ENCODE results near the gene PYGO2.
A peak's percentile ranks its signal among the peaks of the same experiment; 100 is the strongest.

PYGO2 gene

GRCh38 chr1:155004352-155005075, 42.9 kb upstream of the PYGO2 start:
- DNase-seq (ENCODE audit: insufficient read length): no peak

GRCh38 chr1:155003766-155004351, 42.3 kb upstream of the PYGO2 start:
- TF ChIP-seq TAF1 (IDR thresholded peaks at IDR 0.05; ENCODE audit: borderline replicate concordance, low read depth, low read length) (no peak), POLR2AphosphoS5 (IDR thresholded peaks at IDR 0.05; ENCODE audit: low read depth, low read length) (no peak), POLR2A (IDR thresholded peaks at IDR 0.05; ENCODE audit: low read depth, low read length) (no peak)
- FAIRE-seq: peak; percentile 78

More at GRCh38 chr1:155004352-155005075, 42.9 kb upstream of the PYGO2 start:
- no peak for FAIRE-seq
- TF ChIP-seq TAF1 (IDR thresholded peaks at IDR 0.05; ENCODE audit: borderline replicate concordance, low read depth, low read length) (no peak), POLR2A (IDR thresholded peaks at IDR 0.05; ENCODE audit: low read depth, low read length) (no peak), POLR2AphosphoS5 (IDR thresholded peaks at IDR 0.05; ENCODE audit: low read depth, low read length) (no peak)

GRCh38 chr1:155003227-155003765, 41.7 kb upstream of the PYGO2 start:
- DNase-seq (ENCODE audit: insufficient read length) (no peak), FAIRE-seq (no peak)
- TF ChIP-seq TAF1 (IDR thresholded peaks at IDR 0.05; ENCODE audit: borderline replicate concordance, low read depth, low read length): no peak
- no peak for TF ChIP-seq POLR2A (IDR thresholded peaks at IDR 0.05; ENCODE audit: low read depth, low read length)
- no peak for TF ChIP-seq POLR2AphosphoS5 (IDR thresholded peaks at IDR 0.05; ENCODE audit: low read depth, low read length)

More at GRCh38 chr1:155003766-155004351, 42.3 kb upstream of the PYGO2 start:
- DNase-seq (ENCODE audit: insufficient read length): no peak

GRCh38 chr1:155002464-155003226, 41.1 kb upstream of the PYGO2 start, which contains the start of gene ZBTB7B:
Gene ZBTB7B (plus strand): TSS chr1:155002802. CDS start chr1:155014661, 11,859 bp downstream.
- TF ChIP-seq POLR2AphosphoS5 (IDR thresholded peaks at IDR 0.05; ENCODE audit: low read depth, low read length) (no peak), POLR2A (IDR thresholded peaks at IDR 0.05; ENCODE audit: low read depth, low read length) (no peak), TAF1 (IDR thresholded peaks at IDR 0.05; ENCODE audit: borderline replicate concordance, low read depth, low read length) (no peak)
- FAIRE-seq (no peak), DNase-seq (ENCODE audit: insufficient read length) (no peak)

- peak; percentile 99 for FAIRE-seq
- TF ChIP-seq POLR2AphosphoS5 (IDR thresholded peaks at IDR 0.05; ENCODE audit: low read depth, low read length): no peak
- no peak for TF ChIP-seq POLR2A (IDR thresholded peaks at IDR 0.05; ENCODE audit: low read depth, low read length)
- TF ChIP-seq TAF1 (IDR thresholded peaks at IDR 0.05; ENCODE audit: borderline replicate concordance, low read depth, low read length): no peak
Measured at GRCh38 chr1:155001675-155002463, 40.3 kb upstream of the PYGO2 start.

GRCh38 chr1:155001425-155001674, 39.8 kb upstream of the PYGO2 start:
- DNase-seq (ENCODE audit: insufficient read length) (no peak), FAIRE-seq (peak; percentile 33)
- TF ChIP-seq POLR2A (IDR thresholded peaks at IDR 0.05; ENCODE audit: low read depth, low read length) (no peak), TAF1 (IDR thresholded peaks at IDR 0.05; ENCODE audit: borderline replicate concordance, low read depth, low read length) (no peak), POLR2AphosphoS5 (IDR thresholded peaks at IDR 0.05; ENCODE audit: low read depth, low read length) (no peak)

More at GRCh38 chr1:155001675-155002463, 40.3 kb upstream of the PYGO2 start:
- peak; percentile 98 for DNase-seq (ENCODE audit: insufficient read length)

GRCh38 chr1:155000726-155001424, 39.3 kb upstream of the PYGO2 start:
- peak; percentile 85 for DNase-seq (ENCODE audit: insufficient read length)
- FAIRE-seq: peak; percentile 92
- no peak for TF ChIP-seq POLR2AphosphoS5 (IDR thresholded peaks at IDR 0.05; ENCODE audit: low read depth, low read length)
- TF ChIP-seq POLR2A (IDR thresholded peaks at IDR 0.05; ENCODE audit: low read depth, low read length): peak; percentile 29; the same call in 1 of the 2 replicates
- 0 out of 2 replicates have a peak, but pooled peaks have one; percentile 48 for TF ChIP-seq TAF1 (IDR thresholded peaks at IDR 0.05; ENCODE audit: borderline replicate concordance, low read depth, low read length)

- DNase-seq (ENCODE audit: insufficient read length) (no peak), FAIRE-seq (no peak)
- TF ChIP-seq POLR2A (IDR thresholded peaks at IDR 0.05; ENCODE audit: low read depth, low read length) (no peak), POLR2AphosphoS5 (IDR thresholded peaks at IDR 0.05; ENCODE audit: low read depth, low read length) (no peak), TAF1 (IDR thresholded peaks at IDR 0.05; ENCODE audit: borderline replicate concordance, low read depth, low read length) (no peak)
Measured at GRCh38 chr1:155000411-155000725, 38.8 kb upstream of the PYGO2 start.

- DNase-seq (ENCODE audit: insufficient read length): no peak
- peak; percentile 66 for FAIRE-seq
Measured at GRCh38 chr1:154999571-155000410, 38.2 kb upstream of the PYGO2 start.

More at GRCh38 chr1:154999571-155000410, 38.2 kb upstream of the PYGO2 start:
- TF ChIP-seq TAF1 (IDR thresholded peaks at IDR 0.05; ENCODE audit: borderline replicate concordance, low read depth, low read length) (no peak), POLR2A (IDR thresholded peaks at IDR 0.05; ENCODE audit: low read depth, low read length) (0 out of 2 replicates have a peak, but pooled peaks have one; percentile 50)
